Osteocyte (in vitro differentiated cells): Measurements from ENCODE around the gene DNAH2. TPM values are rescaled to one million over a fixed set of nuclear protein-coding genes. Genes with fewer than 3 reads are reported as not detected.

Experiments used
- DNase-seq: peaks from one replicate; pipeline ENCODE4 v3.0.0; 2021; ENCODE audit warnings: mixed read lengths; ENCODE audit not compliant: unreplicated experiment; ENCODE audit errors: extremely low spot score
- H3K27ac Mint-ChIP-seq: one replicate; pipeline ENCODE4 v1.8.0; 2021; ENCODE audit warnings: mild to moderate bottlenecking, mixed read lengths; ENCODE audit not compliant: unreplicated experiment
- H3K27me3 Mint-ChIP-seq: one replicate; pipeline ENCODE4 v1.8.0; 2021; ENCODE audit warnings: mixed read lengths; ENCODE audit not compliant: unreplicated experiment
- H3K36me3 Mint-ChIP-seq: one replicate; pipeline ENCODE4 v1.8.0; 2021; ENCODE audit warnings: mixed read lengths; ENCODE audit not compliant: unreplicated experiment
- H3K4me1 Mint-ChIP-seq: one replicate; pipeline ENCODE4 v1.8.0; 2021; ENCODE audit warnings: mixed read lengths; ENCODE audit not compliant: unreplicated experiment
- H3K4me3 Mint-ChIP-seq: one replicate; pipeline ENCODE4 v1.8.0; 2021; ENCODE audit warnings: mild to moderate bottlenecking, moderate library complexity, mixed read lengths; ENCODE audit not compliant: unreplicated experiment
- H3K9me3 Mint-ChIP-seq: one replicate; pipeline ENCODE4 v1.8.0; 2021; ENCODE audit warnings: mixed read lengths; ENCODE audit not compliant: unreplicated experiment
- total RNA-seq: library from RNA; stranded (reverse); gene quantifications from 2 replicates; pipeline ENCODE4 v1.2.1, GENCODE V29; 2021
- TF ChIP-seq, protein P1 (sequence below): fragments of 200-600 bp; sonication (generic); IDR thresholded peaks from 2 replicates; pipeline ENCODE4 v1.5.0; 2021; ENCODE audit warnings: antibody characterized with exemption, mild to moderate bottlenecking, moderate library complexity

Gene DNAH2
- total RNA-seq, 1 donor from 2014 or later: 0.03 TPM

DNA sequence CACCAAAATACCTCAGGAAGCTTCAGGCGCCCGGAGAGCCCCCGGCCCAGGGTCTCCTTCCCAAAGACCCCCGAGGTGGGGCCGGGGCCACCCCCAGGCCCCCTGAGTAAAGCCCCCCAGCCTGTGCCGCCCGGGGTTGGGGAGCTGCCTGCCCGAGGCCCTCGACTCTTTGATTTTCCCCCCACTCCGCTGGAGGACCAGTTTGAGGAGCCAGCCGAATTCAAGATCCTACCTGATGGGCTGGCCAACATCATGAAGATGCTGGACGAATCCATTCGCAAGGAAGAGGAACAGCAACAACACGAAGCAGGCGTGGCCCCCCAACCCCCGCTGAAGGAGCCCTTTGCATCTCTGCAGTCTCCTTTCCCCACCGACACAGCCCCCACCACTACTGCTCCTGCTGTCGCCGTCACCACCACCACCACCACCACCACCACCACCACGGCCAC lies 130.6 kb downstream of the DNAH2 start:
- H3K4me3 Mint-ChIP-seq: no peak overlapping the region
- H3K27me3 Mint-ChIP-seq: no peaks in the 10 kb centered on the region
- TF ChIP-seq, protein P1, sequence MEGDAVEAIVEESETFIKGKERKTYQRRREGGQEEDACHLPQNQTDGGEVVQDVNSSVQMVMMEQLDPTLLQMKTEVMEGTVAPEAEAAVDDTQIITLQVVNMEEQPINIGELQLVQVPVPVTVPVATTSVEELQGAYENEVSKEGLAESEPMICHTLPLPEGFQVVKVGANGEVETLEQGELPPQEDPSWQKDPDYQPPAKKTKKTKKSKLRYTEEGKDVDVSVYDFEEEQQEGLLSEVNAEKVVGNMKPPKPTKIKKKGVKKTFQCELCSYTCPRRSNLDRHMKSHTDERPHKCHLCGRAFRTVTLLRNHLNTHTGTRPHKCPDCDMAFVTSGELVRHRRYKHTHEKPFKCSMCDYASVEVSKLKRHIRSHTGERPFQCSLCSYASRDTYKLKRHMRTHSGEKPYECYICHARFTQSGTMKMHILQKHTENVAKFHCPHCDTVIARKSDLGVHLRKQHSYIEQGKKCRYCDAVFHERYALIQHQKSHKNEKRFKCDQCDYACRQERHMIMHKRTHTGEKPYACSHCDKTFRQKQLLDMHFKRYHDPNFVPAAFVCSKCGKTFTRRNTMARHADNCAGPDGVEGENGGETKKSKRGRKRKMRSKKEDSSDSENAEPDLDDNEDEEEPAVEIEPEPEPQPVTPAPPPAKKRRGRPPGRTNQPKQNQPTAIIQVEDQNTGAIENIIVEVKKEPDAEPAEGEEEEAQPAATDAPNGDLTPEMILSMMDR: no peak
- no peak for DNase-seq
- no peak overlapping the region for H3K27ac Mint-ChIP-seq
- H3K4me1 Mint-ChIP-seq: peaks cover 17% of the 10 kb centered on the region
- peaks cover 28% of the 10 kb centered on the region for H3K36me3 Mint-ChIP-seq
- no peaks in the 10 kb centered on the region for H3K9me3 Mint-ChIP-seq

DNA sequence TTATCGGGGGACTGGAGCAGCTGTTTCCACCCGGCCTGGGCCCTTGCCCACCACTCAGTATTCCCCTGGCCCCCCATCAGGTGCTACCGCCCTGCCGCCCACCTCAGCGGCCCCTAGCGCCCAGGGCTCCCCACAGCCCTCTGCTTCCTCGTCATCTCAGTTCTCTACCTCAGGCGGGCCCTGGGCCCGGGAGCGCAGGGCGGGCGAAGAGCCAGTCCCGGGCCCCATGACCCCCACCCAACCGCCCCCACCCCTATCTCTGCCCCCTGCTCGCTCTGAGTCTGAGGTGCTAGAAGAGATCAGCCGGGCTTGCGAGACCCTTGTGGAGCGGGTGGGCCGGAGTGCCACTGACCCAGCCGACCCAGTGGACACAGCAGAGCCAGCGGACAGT lies 131.2 kb downstream of the DNAH2 start:
- H3K4me3 Mint-ChIP-seq: no peak overlapping the region
- H3K4me1 Mint-ChIP-seq: peaks cover 14% of the 10 kb centered on the region
- no peaks in the 10 kb centered on the region for H3K9me3 Mint-ChIP-seq
- TF ChIP-seq, protein P1: no peak
- no peaks in the 10 kb centered on the region for H3K27me3 Mint-ChIP-seq
- no peak overlapping the region for H3K27ac Mint-ChIP-seq
- H3K36me3 Mint-ChIP-seq: peaks cover 30% of the 10 kb centered on the region
- DNase-seq: no peak

DNA sequence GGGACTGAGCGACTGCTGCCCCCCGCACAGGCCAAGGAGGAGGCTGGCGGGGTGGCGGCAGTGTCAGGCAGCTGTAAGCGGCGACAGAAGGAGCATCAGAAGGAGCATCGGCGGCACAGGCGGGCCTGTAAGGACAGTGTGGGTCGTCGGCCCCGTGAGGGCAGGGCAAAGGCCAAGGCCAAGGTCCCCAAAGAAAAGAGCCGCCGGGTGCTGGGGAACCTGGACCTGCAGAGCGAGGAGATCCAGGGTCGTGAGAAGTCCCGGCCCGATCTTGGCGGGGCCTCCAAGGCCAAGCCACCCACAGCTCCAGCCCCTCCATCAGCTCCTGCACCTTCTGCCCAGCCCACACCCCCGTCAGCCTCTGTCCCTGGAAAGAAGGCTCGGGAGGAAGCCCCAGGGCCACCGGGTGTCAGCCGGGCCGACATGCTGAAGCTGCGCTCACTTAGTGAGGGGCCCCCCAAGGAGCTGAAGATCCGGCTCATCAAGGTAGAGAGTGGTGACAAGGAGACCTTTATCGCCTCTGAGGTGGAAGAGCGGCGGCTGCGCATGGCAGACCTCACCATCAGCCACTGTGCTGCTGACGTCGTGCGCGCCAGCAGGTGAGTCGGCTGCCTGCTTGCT lies 131.7 kb downstream of the DNAH2 start:
- Mint-ChIP-seq H3K4me1 (peaks cover 15% of the 10 kb centered on the region), H3K4me3 (no peak overlapping the region), H3K27me3 (no peaks in the 10 kb centered on the region), H3K9me3 (no peaks in the 10 kb centered on the region), H3K27ac (no peak overlapping the region), H3K36me3 (peaks cover 32% of the 10 kb centered on the region)
- DNase-seq: no peak
- TF ChIP-seq, protein P1: no peak

DNA sequence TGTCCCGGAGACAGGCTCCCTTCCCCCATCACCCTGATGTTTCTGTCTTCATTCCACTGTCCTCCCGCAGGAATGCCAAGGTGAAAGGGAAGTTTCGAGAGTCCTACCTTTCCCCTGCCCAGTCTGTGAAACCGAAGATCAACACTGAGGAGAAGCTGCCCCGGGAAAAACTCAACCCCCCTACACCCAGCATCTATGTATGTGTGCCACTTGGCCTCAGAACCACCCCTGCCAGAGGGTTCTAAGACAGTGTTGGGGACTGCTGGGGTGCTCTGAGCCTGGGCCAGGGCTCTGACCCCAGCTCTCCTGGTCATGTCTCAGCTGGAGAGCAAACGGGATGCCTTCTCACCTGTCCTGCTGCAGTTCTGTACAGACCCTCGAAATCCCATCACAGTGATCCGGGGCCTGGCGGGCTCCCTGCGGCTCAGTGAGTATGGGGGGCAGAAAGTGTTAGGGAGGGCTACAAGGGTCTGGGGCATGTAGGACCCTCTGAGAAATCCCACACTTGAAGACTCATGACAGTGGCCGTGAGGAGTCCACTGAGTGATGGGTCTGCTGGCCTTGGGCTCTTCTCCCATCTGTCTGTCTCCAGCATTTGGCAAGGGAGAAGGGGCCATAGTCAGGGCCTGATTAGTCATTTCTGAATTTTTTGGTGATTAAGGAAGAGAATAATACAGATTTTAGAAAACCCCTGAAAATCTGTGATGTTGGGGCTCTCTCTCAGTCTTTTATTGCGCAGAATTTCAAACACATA lies 132.4 kb downstream of the DNAH2 start:
- H3K4me3 Mint-ChIP-seq: no peak overlapping the region
- peaks cover 32% of the 10 kb centered on the region for H3K36me3 Mint-ChIP-seq
- H3K27ac Mint-ChIP-seq: no peak overlapping the region
- H3K27me3 Mint-ChIP-seq: no peaks in the 10 kb centered on the region
- peaks cover 14% of the 10 kb centered on the region for H3K4me1 Mint-ChIP-seq
- DNase-seq: no peak
- TF ChIP-seq, protein P1: no peak
- H3K9me3 Mint-ChIP-seq: no peaks in the 10 kb centered on the region

DNA sequence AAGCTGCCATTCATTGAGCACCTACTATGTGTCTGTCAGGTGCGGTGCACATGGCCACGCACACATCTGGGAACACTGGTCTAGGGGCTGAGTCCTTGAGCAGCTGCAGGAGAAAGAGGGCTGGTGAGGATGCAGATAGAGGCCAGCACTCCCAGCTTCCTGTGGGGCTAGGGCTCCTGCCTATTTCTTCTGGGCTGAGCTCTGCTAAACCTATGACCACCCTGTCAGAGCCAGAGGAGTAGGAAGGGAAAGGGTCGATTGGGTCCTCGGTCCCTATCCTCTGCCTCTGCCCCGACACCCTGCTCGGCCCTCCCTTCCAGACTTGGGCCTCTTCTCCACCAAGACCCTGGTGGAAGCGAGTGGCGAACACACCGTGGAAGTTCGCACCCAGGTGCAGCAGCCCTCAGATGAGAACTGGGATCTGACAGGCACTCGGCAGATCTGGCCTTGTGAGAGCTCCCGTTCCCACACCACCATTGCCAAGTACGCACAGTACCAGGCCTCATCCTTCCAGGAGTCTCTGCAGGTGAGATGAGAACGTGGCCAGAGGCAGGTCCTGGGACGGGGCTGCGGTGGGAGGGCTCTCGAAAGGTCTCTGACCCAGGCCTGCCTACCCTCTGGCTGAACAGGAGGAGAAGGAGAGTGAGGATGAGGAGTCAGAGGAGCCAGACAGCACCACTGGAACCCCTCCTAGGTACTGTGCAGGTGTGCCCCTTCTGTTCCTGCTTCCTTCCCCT lies 133.3 kb downstream of the DNAH2 start:
- Mint-ChIP-seq H3K36me3 (peaks cover 32% of the 10 kb centered on the region), H3K27me3 (no peaks in the 10 kb centered on the region), H3K4me1 (peaks cover 8% of the 10 kb centered on the region), H3K27ac (peak overlapping the region; percentile 14), H3K4me3 (no peak overlapping the region), H3K9me3 (no peaks in the 10 kb centered on the region)
- no peak for DNase-seq
- TF ChIP-seq, protein P1: no peak
